Liver (tissue), 9 donors: ENCODE measurements around the gene CACNB1. TPM values are rescaled to one million over a fixed set of nuclear protein-coding genes. Genes with fewer than 3 reads are reported as not detected.

ENCODE experiments used
- DNase-seq: peaks from one replicate; pipeline ENCODE4 v3.0.0-alpha.2; 2017; ENCODE audit warnings: low spot score
- H3K27ac ChIP-seq, 2 donors: one replicate each; pipeline ENCODE4 v1.7.0; 2013; ENCODE audit warnings: inconsistent platforms in 2 of 2, low read length in 2 of 2, control low read depth in 1 of 2, low read depth in 1 of 2, mild to moderate bottlenecking in 1 of 2
- H3K27me3 ChIP-seq, 4 donors: one replicate each; pipeline versions ENCODE4 v1.6.1 to v1.7.0; 2013; ENCODE audit warnings: low read length in 3 of 4, inconsistent platforms in 1 of 4, mild to moderate bottlenecking in 1 of 4, moderate library complexity in 1 of 4; ENCODE audit not compliant: control insufficient read depth in 4 of 4, insufficient read depth in 4 of 4
- H3K36me3 ChIP-seq, 4 donors: one replicate each; pipeline versions ENCODE4 v1.6.1 to v1.7.0; 2013; ENCODE audit warnings: low read length in 3 of 4, mild to moderate bottlenecking in 3 of 4, low read depth in 1 of 4, moderate library complexity in 1 of 4; ENCODE audit not compliant: control insufficient read depth in 4 of 4, insufficient read depth in 3 of 4
- H3K4me1 ChIP-seq, 4 donors: one replicate each; pipeline versions ENCODE4 v1.6.1 to v1.7.0; 2013; ENCODE audit warnings: low read length in 3 of 4, mild to moderate bottlenecking in 3 of 4, moderate library complexity in 1 of 4; ENCODE audit not compliant: control insufficient read depth in 4 of 4, insufficient read depth in 4 of 4
- H3K4me3 ChIP-seq, 3 donors: one replicate each; pipeline versions ENCODE4 v1.6.1 to v1.7.0; 2013; ENCODE audit warnings: low read length in 3 of 3, control low read depth in 1 of 3, low read depth in 1 of 3, mild to moderate bottlenecking in 1 of 3
- H3K9ac ChIP-seq, 2 donors: one replicate each; pipeline ENCODE4 v1.7.0; 2013; ENCODE audit warnings: low read length in 2 of 2, mild to moderate bottlenecking in 2 of 2, moderate library complexity in 2 of 2, control low read depth in 1 of 2, low read depth in 1 of 2
- H3K9me3 ChIP-seq, 4 donors: one replicate each; pipeline versions ENCODE4 v1.6.1 to v1.7.0; 2013; ENCODE audit warnings: low read length in 3 of 4; ENCODE audit not compliant: control insufficient read depth in 4 of 4
- ATF3 ChIP-seq: IDR thresholded peaks from 2 replicates; pipeline ENCODE4 v1.6.1; 2016; ENCODE audit warnings: antibody characterized with exemption
- CTCF ChIP-seq: fragments of 150-350 bp; IDR thresholded peaks from 2 replicates; pipeline ENCODE4 v1.5.1; 2017; ENCODE audit warnings: improper control_type of control experiment, low read depth, low read length; ENCODE audit not compliant: missing input control
- EGR1 ChIP-seq, 2 donors: IDR thresholded peaks; 2 replicates each; pipeline ENCODE4 v1.6.1; 2016 to 2018; ENCODE audit warnings: antibody characterized with exemption in 2 of 2, low read depth in 2 of 2
- FOXA1 ChIP-seq: IDR thresholded peaks from 2 replicates; pipeline ENCODE4 v1.6.1; 2016; ENCODE audit warnings: antibody characterized with exemption
- FOXA2 ChIP-seq: IDR thresholded peaks from 2 replicates; pipeline ENCODE4 v1.6.1; 2016; ENCODE audit warnings: antibody characterized with exemption
- GABPA ChIP-seq, 2 donors: IDR thresholded peaks in 1 of 2; conservative IDR thresholded peaks in 1 of 2; 2 replicates each; pipeline ENCODE4 v1.6.1; 2016; ENCODE audit warnings: antibody characterized with exemption in 2 of 2, mild to moderate bottlenecking in 1 of 2, moderate library complexity in 1 of 2
- HNF4A ChIP-seq, 2 donors: conservative IDR thresholded peaks; 2 replicates each; pipeline ENCODE4 v1.6.1; 2016; ENCODE audit warnings: antibody characterized with exemption in 2 of 2, mild to moderate bottlenecking in 2 of 2
- HNF4G ChIP-seq: IDR thresholded peaks from 2 replicates; pipeline ENCODE4 v1.6.1; 2016; ENCODE audit warnings: antibody characterized with exemption
- MAX ChIP-seq: IDR thresholded peaks from 2 replicates; pipeline ENCODE4 v1.6.1; 2016; ENCODE audit warnings: antibody characterized with exemption
- NR2F2 ChIP-seq: IDR thresholded peaks from 2 replicates; pipeline ENCODE4 v1.6.1; 2016; ENCODE audit warnings: antibody characterized with exemption
- REST ChIP-seq: IDR thresholded peaks from 2 replicates; pipeline ENCODE4 v1.6.1; 2016; ENCODE audit warnings: antibody characterized with exemption, mild to moderate bottlenecking
- RXRA ChIP-seq, 2 donors: IDR thresholded peaks; 2 replicates each; pipeline ENCODE4 v1.6.1; 2017 to 2018; ENCODE audit warnings: antibody characterized with exemption in 2 of 2, mild to moderate bottlenecking in 1 of 2
- SP1 ChIP-seq: IDR thresholded peaks from 2 replicates; pipeline ENCODE4 v1.6.1; 2018; ENCODE audit warnings: antibody characterized with exemption, mild to moderate bottlenecking
- TAF1 ChIP-seq: conservative IDR thresholded peaks from 2 replicates; pipeline ENCODE4 v1.6.1; 2016; ENCODE audit warnings: antibody characterized with exemption, mild to moderate bottlenecking
- YY1 ChIP-seq: IDR thresholded peaks from 2 replicates; pipeline ENCODE4 v1.6.1; 2016; ENCODE audit warnings: antibody characterized with exemption, mild to moderate bottlenecking
- ZBTB33 ChIP-seq: IDR thresholded peaks from 2 replicates; pipeline ENCODE4 v1.6.1; 2016; ENCODE audit warnings: antibody characterized with exemption
- WGBS: extraction: QIAGEN DNeasy Blood & Tissue Kit; methylation state at CpG from one replicate; pipeline ENCODE4 v1.1.7; 2013; 5-methylcytosine and 5-hydroxymethylcytosine counted together
- polyA plus RNA-seq, 2 donors: library from polyadenylated mRNA; stranded (reverse) in 1 of 2; unstranded in 1 of 2; fragments of 200-250 nt in 1 of 2; fragments of >200 nt in 1 of 2; fragmentation: Nextera tagmentation in 1 of 2; extraction: Ambion mirVana in 1 of 2; gene quantifications; one replicate each; pipeline versions ENCODE4 v1.2.1 to v1.2.3, GENCODE V29; 2013 to 2015
- total RNA-seq, 2 donors: library from RNA; depleted of rRNA; stranded (reverse); fragments of >200 nt; gene quantifications; one replicate each; pipeline ENCODE4 v1.2.3, GENCODE V29; 2014
- donor health status: healthy.
- donor health status: healthy.
- donor health status: healthy.
- donor health status: healthy.
- donor health status: healthy.

Gene CACNB1
- total and polyA plus RNA-seq, 4 donors = 0.05 to 1.3 (median 0.26) TPM

- H3K4me1 ChIP-seq = no peaks in the 10 kb centered on the region
- 79% methylated on average over 6 of the region's 6 CpGs for WGBS
- no peak for TF ChIP-seq CTCF
- no peak for TF ChIP-seq YY1
- TF ChIP-seq NR2F2 = no peak
- no peak for TF ChIP-seq ATF3
- TF ChIP-seq MAX = no peak
- no peak for TF ChIP-seq RXRA (IDR thresholded peaks at IDR 0.05)
- TF ChIP-seq ZBTB33 = no peak
- no peak for TF ChIP-seq SP1
- TF ChIP-seq REST = no peak
- no peak overlapping the region for H3K4me3 ChIP-seq
- no peak overlapping the region for H3K9ac ChIP-seq
- H3K27ac ChIP-seq = no peak overlapping the region
- no peak for DNase-seq
- H3K27me3 ChIP-seq = no peaks in the 10 kb centered on the region
- no peaks in the 10 kb centered on the region for H3K9me3 ChIP-seq
- H3K36me3 ChIP-seq = no peaks in the 10 kb centered on the region
Observed at GRCh38 chr17:39126436-39126835, 71.0 kb downstream of the CACNB1 start.

- 93% methylated on average over 2 of the region's 2 CpGs for WGBS
- TF ChIP-seq REST = no peak
- TF ChIP-seq HNF4A (conservative IDR thresholded peaks at IDR 0.05) = no peak
- no peak for TF ChIP-seq FOXA1
- no peak for TF ChIP-seq CTCF
- no peak for TF ChIP-seq EGR1 (IDR thresholded peaks at IDR 0.05; ENCODE audit: low read depth in 2 of 2)
- no peak for TF ChIP-seq MAX
- TF ChIP-seq FOXA2 = no peak
- no peak for TF ChIP-seq TAF1
- no peak for TF ChIP-seq GABPA (IDR thresholded peaks at IDR 0.05 in 1 of 2, conservative IDR thresholded peaks at IDR 0.05 in 1 of 2)
- TF ChIP-seq HNF4G = no peak
Observed at GRCh38 chr17:39125143-39125875, 72.2 kb downstream of the CACNB1 start.

More at GRCh38 chr17:39125143-39125875, 72.2 kb downstream of the CACNB1 start:
- H3K4me1 ChIP-seq = no peaks in the 10 kb centered on the region
- H3K27me3 ChIP-seq = no peaks in the 10 kb centered on the region
- no peak overlapping the region for H3K9ac ChIP-seq
- no peak overlapping the region for H3K4me3 ChIP-seq
- no peak overlapping the region for H3K27ac ChIP-seq
- no peak for DNase-seq
- no peaks in the 10 kb centered on the region for H3K9me3 ChIP-seq
- H3K36me3 ChIP-seq = no peaks in the 10 kb centered on the region
